ENCODE data around the gene MRPL52. TPM values are rescaled to one million over a fixed set of nuclear protein-coding genes. Genes with fewer than 3 reads are reported as not detected.

MRPL52 gene
- total RNA-seq, 1 experiment from 2014 or later, result 134 TPM

DNA sequence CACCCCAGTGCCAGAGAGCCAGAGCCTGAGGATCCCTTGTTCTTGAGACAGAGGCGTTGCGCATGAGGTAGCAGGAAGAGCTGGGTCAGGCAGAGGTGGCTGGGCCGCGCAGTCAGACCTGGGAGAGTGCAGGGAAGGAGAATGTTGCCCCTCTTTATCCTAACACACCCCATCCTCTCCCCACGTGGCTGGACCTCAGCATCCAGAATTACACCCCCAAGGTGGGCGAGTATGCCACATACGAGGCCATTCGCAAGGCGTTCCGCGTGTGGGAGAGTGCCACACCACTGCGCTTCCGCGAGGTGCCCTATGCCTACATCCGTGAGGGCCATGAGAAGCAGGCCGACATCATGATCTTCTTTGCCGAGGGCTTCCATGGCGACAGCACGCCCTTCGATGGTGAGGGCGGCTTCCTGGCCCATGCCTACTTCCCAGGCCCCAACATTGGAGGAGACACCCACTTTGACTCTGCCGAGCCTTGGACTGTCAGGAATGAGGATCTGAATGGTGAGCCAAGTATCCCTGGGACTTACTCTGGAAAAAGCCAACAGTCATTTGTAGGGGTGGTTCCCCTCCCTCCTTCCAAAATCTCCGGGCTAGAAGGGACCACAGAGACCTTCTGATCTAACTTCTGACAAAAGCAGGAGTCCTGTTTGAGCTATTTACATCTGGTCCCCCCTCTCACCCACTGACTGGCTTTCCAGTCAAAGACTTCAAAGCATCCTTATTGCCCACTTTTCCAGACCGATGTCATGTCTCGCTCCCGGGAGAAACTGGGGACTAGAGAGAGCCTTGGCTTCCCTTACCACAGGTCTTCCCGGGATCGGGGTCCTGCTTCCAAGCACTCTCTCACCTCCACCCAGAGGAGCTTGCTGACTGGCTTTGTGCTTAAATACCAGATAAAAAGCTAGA, 12.8 kb downstream of the MRPL52 start:
- Histone ChIP-seq H4K20me1 (ENCODE audit: insufficient read depth) (no peaks in the 10 kb centered on the region), H3K9me2 (ENCODE audit: insufficient read depth) (no peaks in the 10 kb centered on the region), H3K36me3 (ENCODE audit: control insufficient read depth in 1 of 2, insufficient read depth in 2 of 2, low read length in 2 of 2) (no peaks in the 10 kb centered on the region), H3K27me3 (ENCODE audit: insufficient read depth, low read length) (no peaks in the 10 kb centered on the region), H3K4me3 (replicated peaks in 1 of 2; ENCODE audit: low read depth in 1 of 2, low read length in 2 of 2) (no peak overlapping the region), H3K9ac (ENCODE audit: low read length) (no peak overlapping the region), H2AFZ (ENCODE audit: low read depth, low read length, poor library complexity, severe bottlenecking) (no peak overlapping the region), H3K4me2 (ENCODE audit: low read length) (no peak overlapping the region), H3K79me2 (ENCODE audit: insufficient read depth, low read length) (no peaks in the 10 kb centered on the region), H3K4me1 (ENCODE audit: control insufficient read depth in 1 of 2, insufficient read depth in 2 of 2, low read length in 2 of 2) (peaks cover 0 to 9% of the 10 kb centered on the region in 2 experiments; a peak in 1 of 4 replicates), H3K9me3 (ENCODE audit: control insufficient read depth in 1 of 2, insufficient read depth in 1 of 2, low read depth in 1 of 2, low read length in 2 of 2) (no peaks in the 10 kb centered on the region), H3K27ac (ENCODE audit: low read depth, low read length) (no peak overlapping the region)
- DNase-seq (ENCODE audit: low read depth, low spot score) (no peak), ATAC-seq (no peak)
- ChIA-PET RAD21 (ENCODE audit: low non-redundant PET in 1 of 2, low total read pairs in 2 of 2, uncharacterized antibody in 2 of 2, unreplicated experiment in 2 of 2) (no interaction called here), POLR2A (no interaction called here), CTCF (interaction anchor here (1.0 kb wide), 1 partner anchor 10 kb away, joined by 3 read pairs; no protein-coding TSS in a partner anchor)
- intact Hi-C loops (cut with micrococcal nuclease), result no loop called here
- BruUV-seq (replicated peaks), result no TSS peak
- TF ChIP-seq POLR2AphosphoS5 (IDR thresholded peaks at IDR 0.05; ENCODE audit: low read depth, low read length), result no peak
- no peak for TF ChIP-seq EGR1 (IDR thresholded peaks at IDR 0.05; ENCODE audit: low read depth)
- no peak for TF ChIP-seq REST (IDR thresholded peaks at IDR 0.05; ENCODE audit: low read depth)
- TF ChIP-seq ZNF274 (IDR thresholded peaks at IDR 0.05; ENCODE audit: low read depth, low read length), result no peak
- TF ChIP-seq ZFX (IDR thresholded peaks at IDR 0.05), result no peak
- no peak for TF ChIP-seq SRF (IDR thresholded peaks at IDR 0.05; ENCODE audit: low read depth)
- TF ChIP-seq SIN3A (IDR thresholded peaks at IDR 0.05; ENCODE audit: low read depth), result no peak
- TF ChIP-seq SP1 (IDR thresholded peaks at IDR 0.05; ENCODE audit: low read depth), result no peak
- no peak for TF ChIP-seq ZBTB33 (IDR thresholded peaks at IDR 0.05; ENCODE audit: extremely low read depth, insufficient replicate concordance, low read length)
- no peak for TF ChIP-seq TCF7L2 (IDR thresholded peaks at IDR 0.05; ENCODE audit: borderline replicate concordance, extremely low read depth, insufficient read depth, insufficient read length)
- no peak for TF ChIP-seq EZH2phosphoT487 (IDR thresholded peaks at IDR 0.05; ENCODE audit: borderline replicate concordance)
- TF ChIP-seq CTCF (IDR thresholded peaks at IDR 0.05 in 2 of 3, conservative IDR thresholded peaks at IDR 0.05 in 1 of 3; ENCODE audit: borderline replicate concordance in 1 of 3, insufficient read depth in 1 of 3, low read depth in 2 of 3, low read length in 2 of 3), result no peak
- TF ChIP-seq MAX (IDR thresholded peaks at IDR 0.05), result no peak
- TF ChIP-seq, protein P1, sequence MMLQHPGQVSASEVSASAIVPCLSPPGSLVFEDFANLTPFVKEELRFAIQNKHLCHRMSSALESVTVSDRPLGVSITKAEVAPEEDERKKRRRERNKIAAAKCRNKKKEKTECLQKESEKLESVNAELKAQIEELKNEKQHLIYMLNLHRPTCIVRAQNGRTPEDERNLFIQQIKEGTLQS (IDR thresholded peaks at IDR 0.05), result no peak
- TF ChIP-seq ELF1 (IDR thresholded peaks at IDR 0.05; ENCODE audit: borderline replicate concordance, low read depth), result no peak
- no peak for TF ChIP-seq RAD21 (IDR thresholded peaks at IDR 0.05; ENCODE audit: low read depth)
- no peak for TF ChIP-seq CBX3 (IDR thresholded peaks at IDR 0.05; ENCODE audit: low read depth)
- no peak for TF ChIP-seq YY1 (IDR thresholded peaks at IDR 0.05; ENCODE audit: extremely low read depth, insufficient replicate concordance, low read depth, low read length)
